Fibroblast of mammary gland (primary cell): ENCODE measurements around the gene MAMDC4.

Experiments used
- DNase-seq: peaks from one replicate; pipeline ENCODE4 v3.0.0-alpha.2; 2010; ENCODE audit warnings: low read depth
- H3K4me3 ChIP-seq: 2 replicates; pipeline ENCODE4 v1.5.1; 2011; ENCODE audit warnings: low read depth, mild to moderate bottlenecking, low read length, moderate library complexity; ENCODE audit not compliant: control insufficient read depth
- TF ChIP-seq, protein P1 (sequence below): conservative IDR thresholded peaks from 2 replicates; pipeline ENCODE4 v1.5.1; 2011; ENCODE audit warnings: low read depth, low read length, inconsistent platforms; ENCODE audit not compliant: control insufficient read depth, insufficient read depth

Gene MAMDC4

DNA sequence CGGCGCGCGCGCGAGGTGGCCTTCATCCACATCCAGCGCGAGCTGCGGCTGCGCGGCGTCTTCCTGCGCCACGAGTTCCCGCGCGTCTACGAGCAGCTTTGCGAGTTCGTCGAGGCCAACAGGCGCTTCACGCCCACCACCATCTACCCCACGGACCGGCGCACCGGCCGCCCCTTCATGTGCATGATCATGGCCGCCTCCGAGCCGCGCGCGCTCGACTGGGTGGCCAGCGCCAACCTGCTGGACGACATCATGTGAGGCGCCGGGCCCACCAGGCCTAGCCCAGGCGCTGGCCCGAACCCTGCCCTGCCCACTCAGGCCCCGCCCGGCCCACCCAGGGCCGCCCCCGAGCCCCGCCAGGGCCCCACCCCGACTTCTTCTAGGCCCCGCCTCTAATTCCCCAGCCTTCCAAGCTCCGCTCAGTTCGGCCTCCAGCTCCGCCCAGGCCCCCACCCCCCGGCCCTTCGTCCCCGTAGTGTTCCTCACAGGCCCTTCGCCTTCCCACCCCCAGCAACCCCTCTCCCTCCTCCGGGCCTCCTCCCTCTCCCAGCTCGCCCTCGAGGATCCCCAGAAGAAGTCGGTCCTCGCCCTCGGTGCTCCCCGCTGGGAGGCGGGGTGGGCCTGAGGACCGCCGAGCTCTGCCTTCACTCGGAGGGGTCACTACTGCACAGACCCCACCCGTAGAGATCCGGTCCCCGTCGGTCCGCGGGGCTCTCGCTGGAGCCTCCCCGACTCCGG lies 4.9 kb upstream of the MAMDC4 start:
- TF ChIP-seq, protein P1, sequence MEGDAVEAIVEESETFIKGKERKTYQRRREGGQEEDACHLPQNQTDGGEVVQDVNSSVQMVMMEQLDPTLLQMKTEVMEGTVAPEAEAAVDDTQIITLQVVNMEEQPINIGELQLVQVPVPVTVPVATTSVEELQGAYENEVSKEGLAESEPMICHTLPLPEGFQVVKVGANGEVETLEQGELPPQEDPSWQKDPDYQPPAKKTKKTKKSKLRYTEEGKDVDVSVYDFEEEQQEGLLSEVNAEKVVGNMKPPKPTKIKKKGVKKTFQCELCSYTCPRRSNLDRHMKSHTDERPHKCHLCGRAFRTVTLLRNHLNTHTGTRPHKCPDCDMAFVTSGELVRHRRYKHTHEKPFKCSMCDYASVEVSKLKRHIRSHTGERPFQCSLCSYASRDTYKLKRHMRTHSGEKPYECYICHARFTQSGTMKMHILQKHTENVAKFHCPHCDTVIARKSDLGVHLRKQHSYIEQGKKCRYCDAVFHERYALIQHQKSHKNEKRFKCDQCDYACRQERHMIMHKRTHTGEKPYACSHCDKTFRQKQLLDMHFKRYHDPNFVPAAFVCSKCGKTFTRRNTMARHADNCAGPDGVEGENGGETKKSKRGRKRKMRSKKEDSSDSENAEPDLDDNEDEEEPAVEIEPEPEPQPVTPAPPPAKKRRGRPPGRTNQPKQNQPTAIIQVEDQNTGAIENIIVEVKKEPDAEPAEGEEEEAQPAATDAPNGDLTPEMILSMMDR = no peak
- H3K4me3 ChIP-seq = peak overlapping the region; percentile 81
- DNase-seq = peak; percentile 61

DNA sequence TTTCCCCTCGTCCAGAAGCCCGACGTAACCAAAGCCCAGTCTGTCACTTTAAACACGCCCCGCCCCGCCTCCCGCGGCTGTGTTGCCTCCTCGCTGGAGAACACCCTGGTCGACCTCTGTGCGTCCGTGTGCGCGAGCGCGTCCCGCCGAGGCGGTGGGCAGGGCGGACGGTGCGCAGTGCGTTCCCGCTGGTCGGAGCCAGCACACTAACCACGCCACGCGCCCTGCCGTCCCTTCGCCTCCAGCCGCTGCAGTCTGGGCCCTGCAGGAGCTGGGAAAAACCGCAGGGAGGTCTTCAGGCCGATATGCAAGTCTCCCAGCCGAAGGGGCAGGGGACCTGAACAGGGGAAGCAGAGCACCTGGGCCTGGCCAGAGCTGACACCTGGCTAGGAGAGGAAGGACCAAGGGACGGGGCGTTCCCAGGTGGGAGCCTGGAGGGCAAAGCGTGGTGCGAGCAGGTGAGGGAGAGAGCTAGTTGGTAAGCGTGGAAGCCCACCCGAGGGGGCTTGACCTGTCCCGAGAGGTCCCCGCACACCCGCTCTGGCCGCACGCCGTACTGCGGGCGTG lies 4.2 kb upstream of the MAMDC4 start:
- TF ChIP-seq, protein P1 = no peak
- DNase-seq = peak; percentile 78
- peak overlapping the region; percentile 81 for H3K4me3 ChIP-seq

DNA sequence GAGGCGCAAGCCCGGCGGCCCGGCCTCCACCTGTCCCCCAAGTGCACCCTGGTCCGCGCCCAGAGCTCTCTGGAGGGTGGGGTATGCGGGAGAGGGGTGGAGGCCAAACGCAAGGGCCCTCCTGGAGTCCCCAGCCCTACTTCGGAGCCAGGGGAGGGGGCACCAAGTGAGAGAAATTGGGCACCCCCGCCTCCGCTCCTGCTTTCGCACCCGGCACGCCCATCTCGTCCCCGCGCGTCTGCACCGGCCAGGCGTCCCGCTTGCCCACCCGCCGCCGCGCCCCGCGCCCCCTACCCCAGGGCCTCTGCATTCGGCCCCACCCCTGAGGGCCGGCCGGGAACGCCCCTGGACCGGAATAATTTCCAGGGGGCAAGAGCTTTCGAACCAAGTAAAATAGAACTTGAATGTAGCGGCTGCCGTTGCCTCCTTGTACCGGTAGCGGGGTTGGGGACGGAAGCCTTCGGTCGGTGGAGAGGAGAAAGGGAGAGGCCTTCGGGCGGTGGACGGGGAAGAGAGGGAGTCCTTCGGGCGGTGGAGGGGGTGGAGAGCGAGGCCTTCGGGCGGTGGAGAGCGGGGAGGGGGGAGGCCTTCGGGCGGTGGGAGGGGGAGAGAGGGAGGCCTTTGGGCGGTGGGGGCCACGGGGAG lies 3.6 kb upstream of the MAMDC4 start:
- TF ChIP-seq, protein P1 = no peak
- peak overlapping the region; percentile 81 for H3K4me3 ChIP-seq
- DNase-seq = peak; percentile 19

DNA sequence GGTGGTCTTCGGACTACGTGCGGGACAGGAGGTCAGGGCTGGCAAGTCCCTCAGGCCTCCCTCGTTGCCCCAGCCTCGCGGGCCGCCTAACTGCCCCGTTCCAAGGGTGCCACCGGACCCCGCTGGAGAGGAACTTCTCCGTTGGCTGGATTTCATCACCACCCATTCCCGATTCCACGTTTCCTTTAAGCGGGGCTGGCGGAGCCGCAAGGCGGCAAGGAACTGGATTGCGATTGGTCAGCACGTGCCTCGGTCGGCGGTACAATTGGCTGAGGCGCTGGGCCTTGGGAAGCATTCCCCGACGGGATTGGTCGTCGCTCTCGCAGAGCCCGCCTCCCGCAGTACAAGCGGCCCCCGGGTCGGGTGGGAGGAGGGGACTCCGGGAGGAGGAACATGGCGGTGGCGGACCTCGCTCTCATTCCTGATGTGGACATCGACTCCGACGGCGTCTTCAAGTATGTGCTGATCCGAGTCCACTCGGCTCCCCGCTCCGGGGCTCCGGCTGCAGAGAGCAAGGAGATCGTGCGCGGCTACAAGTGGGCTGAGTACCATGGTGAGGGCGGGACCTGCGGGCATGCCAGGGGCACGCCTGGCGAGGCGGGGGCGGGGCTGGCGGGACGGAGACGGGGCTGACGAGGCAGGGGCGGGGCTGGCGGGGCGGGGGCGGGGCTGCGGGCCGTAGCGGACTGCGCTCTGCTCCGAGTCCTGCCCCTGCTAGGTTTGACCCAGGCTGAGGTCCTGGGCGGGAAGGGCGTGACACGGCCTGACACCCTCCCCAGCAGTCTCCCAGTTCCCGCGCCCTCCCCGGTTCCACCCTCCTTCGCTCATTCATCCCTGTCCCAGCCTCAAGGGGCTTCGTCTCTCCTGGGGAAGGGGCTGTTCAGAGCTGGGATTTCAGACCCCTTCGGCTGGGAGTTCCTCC lies 2.8 kb upstream of the MAMDC4 start, which contains the start of gene PHPT1:
Gene PHPT1 (plus strand): TSS at position 372 of the 922 bp plus-strand sequence. CDS start 22 bp downstream, at position 394.
- TF ChIP-seq, protein P1 = no peak
- H3K4me3 ChIP-seq = peak within 1 kb of the TSS; percentile 81
- peak; percentile 99 for DNase-seq

DNA sequence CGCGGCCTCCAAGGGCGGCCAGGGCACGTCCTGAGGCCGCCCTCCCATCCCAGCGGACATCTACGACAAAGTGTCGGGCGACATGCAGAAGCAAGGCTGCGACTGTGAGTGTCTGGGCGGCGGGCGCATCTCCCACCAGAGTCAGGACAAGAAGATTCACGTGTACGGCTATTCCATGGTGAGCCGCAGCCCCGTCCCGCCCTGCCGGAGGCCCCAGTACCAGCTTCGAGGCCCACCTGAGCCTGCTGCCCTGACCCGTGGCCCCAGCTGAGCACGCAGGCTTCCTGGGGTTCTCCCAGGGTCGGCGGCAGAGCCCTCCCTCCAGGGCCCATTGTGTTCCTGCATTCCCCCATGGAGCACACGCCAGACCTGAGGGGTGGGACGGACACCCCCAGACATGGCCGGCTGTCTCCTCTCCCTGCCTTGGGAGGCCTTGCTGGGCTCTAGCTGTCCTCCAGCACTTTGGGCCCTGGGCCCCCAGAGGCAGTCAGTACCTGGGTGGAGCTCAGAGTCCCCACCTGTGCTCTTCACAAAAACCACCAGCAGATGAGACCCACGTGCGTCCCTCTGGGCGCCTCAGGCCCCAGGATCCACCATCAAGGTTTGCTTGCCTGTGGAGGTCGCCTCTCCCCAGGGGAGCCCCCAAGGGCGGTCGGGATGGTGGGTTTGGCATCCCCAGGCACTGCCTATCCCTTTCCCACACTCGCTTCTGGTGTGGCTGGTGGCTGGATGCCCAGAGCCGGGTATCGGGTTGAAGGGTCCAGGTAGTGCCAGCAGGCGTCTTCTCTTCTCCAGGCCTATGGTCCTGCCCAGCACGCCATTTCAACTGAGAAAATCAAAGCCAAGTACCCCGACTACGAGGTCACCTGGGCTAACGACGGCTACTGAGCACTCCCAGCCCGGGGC lies 1.9 kb upstream of the MAMDC4 start:
- TF ChIP-seq, protein P1 = no peak
- DNase-seq = no peak
- H3K4me3 ChIP-seq = peak overlapping the region; percentile 81
